CD4-positive, alpha-beta T cell treated with Interleukin-2 at 100 ng/mL for 4 hours (primary cell): ENCODE results near the gene SCARB1.

ENCODE experiments used
- DNase-seq: peaks from one replicate; pipeline ENCODE4 v3.0.0-alpha.2; 2020; ENCODE audit warnings: low spot score

The SCARB1 gene

DNA sequence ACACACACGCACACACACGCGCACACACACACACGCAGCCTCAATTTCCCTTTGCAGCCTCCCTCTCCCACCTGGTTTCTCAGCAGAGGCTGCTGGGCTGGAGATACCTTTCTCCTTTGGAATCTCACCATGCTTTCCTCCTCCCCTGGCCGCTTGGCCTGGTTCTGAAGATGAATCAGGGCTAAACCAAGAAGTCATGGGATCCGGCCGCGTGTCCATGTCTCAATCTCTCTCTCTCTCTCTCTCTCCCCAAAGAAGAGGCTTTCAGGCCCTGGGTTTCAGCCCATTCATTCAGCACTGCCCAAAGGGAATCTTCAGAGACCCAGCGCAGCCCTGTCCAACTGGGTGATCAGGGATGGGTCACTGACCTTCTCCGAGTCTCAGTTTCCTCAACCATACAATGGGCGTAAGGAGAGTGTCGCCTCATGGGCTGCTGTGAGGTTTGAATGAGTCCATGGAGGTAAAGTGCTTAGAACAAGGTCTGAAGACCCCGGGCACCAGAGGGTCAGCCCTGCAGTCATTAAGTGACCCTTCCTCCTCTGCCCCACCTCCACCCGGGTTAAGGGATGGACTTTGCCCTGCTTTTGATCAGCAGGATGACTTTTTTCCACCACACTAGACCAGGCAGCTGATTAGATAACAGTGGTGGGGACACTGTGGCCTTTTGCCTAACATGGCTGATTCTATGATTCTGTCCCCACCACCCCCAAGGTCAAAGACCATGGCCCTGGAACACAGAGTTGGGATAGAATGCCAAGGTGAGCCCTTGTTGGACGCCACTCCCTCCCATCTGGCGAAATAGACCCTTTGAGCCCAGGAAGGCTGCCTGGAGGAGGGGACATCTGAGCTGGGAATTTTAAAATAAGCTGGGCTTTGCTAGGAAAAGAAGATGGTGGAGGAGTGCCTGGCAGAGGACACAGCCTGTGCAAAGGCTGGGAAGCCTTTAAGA is 42.1 kb downstream of the SCARB1 start:
- no peak for DNase-seq

DNA sequence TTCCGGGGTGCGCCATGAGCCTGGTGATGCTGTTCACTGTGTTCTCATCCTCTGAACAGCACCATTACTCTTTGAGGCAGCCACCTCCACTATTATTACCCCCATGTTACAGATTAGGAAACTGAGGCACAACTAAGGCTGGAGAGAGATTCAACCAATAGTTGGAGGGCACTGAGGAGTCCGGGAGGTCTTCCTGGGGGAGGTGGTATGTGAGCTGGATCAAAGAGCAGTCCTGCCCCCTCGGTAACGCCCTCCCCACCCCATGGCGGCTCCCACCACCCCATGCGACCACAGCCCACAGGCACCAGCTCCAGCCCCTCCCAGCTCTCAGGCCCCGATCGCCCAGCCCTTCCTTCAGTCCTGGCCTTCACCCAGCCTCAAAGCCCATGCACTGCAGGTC is 43.5 kb downstream of the SCARB1 start:
- no peak for DNase-seq

DNA sequence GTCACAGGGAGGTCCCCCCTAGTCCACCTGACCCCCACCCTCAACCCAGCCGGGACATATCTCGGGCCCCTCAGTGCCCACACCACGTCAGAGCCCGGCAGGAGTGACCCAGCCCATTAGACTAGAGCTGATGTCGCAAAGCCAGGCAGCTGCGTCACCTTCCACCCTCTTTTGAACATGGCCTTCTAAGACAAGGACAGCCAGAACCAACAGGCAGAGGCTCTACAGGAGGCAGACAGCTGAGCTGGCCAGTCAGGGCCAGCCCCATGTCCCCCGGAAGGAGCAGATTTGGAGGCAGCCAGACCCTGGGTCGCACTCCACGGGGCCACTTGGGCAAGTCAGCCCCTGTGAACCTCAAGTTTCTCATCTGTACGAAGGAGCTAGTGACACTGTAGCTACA is 44.1 kb downstream of the SCARB1 start:
- no peak for DNase-seq

DNA sequence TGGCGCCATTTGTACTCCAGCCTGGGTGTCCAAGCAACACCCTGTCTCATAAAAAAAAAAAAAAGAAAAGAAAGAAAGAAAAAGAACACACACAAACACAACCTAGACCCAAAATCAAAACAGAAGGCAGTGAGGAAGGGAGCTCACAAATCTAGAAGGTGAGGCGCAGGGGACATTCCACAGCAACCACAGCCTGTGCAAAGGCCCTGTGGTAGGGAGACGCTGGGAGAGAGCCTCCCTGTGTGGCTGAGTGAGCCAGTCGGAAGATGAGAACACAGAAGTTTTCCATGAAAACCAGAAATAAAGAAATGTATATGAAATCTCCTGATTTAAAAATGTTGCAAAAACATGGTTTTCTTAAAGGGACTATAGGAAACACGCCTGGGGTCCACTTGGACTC is 44.6 kb downstream of the SCARB1 start:
- no peak for DNase-seq

DNA sequence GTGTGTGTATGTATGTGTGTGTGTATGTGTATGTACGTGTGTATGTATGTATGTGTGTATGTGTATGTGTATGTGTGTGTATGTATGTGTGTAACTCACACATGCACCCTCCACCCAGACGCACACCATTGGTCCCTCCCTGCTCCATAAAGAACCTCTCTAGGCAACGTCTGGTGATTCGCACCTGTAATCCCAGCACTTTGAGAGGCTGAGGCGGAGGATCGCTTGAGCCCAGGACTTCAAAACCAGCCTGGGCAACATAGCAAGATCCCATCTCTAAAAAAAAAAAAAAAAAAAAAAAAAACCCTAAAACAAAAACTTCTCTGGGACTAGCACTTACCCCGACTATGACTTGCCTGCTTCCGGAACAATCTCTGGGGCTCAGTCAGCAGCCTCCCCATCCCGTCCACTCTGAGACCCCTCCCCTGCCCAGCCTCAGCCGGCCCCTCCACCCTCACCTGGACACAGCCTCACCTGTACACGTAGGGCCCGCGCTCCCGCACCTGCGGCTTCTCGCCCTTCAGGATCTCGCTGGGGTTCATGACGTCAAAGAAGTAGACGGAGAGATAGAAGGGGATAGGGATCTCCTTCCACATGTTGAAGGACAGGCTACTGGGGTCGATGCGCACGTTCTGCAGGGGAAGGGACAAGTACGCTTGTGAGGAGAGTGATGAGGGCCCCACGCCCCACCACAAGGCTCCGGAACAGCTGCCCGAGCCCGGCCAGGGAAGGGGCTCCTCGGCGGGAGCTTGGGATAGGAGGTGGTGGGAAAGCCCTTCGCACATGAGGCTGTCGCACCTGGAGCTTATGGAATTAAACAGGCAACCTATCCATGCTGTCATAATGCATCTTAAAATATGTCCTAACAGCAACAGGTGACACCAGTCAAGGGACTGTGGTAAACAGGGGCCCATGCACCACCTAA is 46.3 kb downstream of the SCARB1 start:
- DNase-seq, result no peak

DNA sequence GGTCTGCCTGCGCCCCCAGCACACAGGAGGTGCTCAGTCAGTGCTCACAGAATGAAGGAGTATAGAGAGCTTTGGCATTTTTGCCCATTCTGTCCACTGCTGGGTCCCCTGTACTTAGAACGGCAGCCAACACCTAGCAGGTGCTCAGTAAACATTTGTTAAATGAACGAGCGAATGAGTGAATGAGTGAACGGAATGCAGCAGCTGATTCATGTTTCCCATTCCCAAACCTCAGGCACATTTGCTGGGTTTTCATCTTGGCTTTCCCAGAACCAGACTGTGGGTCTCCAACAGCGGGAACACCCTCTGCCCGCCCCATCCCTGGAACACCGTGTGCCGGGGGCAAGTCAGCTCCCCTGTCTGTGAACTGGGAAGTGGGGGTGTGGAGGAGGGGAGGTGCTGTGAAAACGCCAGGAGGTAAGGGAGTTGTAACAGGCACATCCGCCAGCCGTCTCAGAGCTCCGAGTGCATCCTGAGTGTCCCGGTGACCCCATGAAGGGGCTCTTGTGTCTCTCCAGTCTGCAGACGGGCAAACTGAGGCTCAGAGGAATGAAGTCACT is 47.3 kb downstream of the SCARB1 start:
- DNase-seq, result no peak

DNA sequence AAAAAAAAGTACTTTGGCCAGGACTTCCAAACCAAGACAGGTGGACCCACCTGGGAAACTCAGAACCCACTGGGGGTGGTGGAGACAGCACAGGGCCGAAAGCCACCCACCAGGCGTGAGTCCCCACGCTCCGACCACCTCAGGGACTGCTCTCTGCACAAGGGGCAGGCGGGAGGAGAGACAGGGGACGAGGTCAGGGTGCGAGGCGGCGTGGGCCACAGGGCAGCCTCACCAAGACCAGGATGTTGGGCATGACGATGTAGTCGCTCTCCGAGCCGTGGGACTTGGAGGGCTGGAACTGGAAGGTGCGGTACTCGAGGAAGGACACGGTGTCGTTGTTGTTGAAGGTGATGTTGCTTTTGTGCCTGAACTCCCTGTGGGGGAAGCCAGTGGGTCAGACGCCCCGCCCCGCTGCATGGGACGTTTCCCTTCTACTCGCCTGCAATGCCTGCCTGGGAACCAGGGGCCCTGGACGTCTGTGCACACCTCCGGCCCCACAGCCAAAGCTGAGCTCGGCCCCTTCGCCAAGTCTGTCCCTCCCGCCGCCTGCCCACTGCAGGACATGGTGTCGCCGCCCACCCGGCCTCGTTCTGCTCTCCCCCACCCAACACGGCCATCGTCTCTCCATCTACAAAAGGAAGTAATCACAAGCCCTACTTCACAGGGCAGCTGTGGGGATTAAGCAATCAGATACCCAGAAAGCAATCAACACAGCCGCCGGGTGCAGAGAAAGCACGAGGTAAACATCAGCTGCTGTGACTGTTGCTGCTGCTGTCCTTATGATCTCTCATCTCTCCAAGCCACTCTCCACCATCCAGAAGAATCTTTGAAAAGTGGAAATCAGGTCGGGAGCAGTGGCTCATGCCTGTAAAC is 48.7 kb downstream of the SCARB1 start:
- DNase-seq, result no peak

DNA sequence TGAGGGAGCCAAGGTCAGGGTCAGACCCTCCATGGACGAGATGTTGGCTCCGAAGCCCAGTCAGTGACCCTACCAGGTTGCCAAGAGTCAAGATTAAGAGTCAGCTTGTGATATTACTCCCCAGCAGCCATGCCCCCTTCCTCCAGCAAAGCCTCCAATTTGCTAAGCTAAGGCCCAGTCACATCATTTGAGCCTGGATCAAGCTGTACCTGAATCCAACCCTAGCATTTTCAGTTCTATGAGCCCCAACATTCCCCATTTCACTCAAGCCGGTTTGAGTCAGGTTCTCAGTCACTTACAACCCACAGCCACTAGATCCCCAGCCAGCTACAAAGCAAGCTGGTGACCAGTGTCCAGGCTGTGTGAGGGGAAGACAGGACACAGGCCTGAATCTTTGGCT is 49.9 kb downstream of the SCARB1 start:
- DNase-seq, result no peak

DNA sequence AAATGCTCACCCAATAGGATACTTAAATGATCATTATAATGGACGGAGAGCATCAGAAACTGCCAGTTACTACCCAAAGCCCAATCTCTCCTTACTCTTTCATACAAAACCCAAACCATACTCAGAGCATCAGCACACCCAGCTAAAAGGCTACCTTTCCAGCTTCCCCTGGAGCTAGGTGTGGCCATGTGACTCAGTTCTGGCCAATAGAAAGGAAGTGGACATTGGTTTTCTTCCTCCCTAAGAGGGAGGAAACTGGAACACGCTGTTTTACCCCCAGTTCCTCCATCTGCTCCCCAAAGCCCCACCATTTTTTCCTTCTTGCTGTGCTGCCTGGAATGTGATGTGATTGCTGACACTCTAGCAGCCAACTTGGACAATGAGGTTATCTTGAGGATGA is 50.7 kb downstream of the SCARB1 start:
- no peak for DNase-seq

DNA sequence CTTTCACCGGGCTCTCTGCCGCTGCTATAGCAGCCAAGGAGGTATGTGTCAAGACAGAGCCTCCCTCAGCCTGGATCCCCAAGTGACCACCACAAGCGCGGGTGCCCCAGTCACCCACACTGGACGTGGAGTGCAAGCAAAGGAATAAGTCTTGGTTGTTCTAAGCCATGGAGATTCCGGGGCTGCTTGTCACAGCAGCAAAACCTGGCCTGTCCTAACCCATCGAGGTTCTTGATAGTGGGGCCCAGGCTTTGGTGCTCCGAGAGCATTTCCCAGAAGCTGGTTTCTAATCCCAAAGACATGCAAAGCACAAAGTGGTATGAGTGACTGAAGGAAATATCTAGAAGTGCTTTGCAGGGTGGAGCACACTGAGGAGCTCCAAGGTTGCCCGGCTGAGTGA is 51.3 kb downstream of the SCARB1 start:
- no peak for DNase-seq

DNA sequence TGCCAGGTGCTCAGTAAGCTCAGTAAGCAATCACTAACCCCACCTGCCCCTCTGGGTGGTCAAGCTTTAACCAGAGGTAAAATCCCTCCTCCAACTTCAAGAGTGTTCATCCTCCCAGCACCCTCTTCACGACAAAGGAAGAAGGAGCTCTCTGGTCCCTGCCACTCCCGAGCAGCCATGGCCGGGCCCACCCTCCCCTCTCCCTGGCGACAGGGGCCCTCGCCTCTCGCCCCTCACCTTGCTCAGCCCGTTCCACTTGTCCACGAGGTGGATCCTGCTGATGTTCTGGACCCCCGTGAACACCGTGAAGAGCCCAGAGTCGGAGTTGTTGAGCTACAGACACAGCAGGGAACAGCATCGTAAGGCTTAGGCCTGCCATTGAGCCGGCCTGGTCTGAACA is 52.0 kb downstream of the SCARB1 start:
- no peak for DNase-seq

DNA sequence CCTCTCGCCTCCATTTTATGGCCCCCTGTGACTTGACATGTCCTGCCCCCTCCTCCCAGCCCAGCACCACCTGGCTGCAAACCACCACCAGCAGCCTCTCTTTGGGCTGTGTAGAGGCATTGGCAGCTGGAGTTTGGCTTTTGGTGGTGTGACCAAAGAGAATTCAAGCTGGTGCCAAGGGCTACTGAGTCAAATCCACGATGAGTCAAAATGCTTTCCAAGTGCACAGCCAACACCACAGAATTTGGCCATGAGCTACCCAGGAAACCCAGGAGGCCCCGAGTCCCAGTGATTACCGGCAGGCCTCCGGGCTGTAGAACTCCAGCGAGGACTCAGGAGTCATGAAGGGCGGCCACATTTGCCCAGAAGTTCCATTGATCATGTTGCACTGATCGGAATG is 53.8 kb downstream of the SCARB1 start:
- no peak for DNase-seq

DNA sequence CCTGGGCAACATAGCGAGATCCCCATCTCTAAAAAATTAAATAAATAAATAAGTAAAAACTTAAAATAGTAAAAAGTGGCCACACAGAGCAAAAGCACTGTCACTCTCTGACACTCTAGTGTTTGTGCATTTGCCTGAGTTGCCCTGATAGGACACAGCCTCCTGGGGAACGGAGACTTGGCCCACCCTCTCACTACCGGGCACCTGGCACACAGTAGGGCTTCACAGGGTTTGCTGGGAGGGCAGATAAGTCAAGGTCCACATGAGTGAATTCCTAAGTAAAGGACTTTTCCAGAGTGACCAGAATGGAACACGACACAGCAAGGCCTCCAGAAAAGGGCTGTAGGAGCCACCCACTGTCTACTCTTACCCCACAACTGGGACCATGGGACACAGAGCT is 54.3 kb downstream of the SCARB1 start:
- no peak for DNase-seq

DNA sequence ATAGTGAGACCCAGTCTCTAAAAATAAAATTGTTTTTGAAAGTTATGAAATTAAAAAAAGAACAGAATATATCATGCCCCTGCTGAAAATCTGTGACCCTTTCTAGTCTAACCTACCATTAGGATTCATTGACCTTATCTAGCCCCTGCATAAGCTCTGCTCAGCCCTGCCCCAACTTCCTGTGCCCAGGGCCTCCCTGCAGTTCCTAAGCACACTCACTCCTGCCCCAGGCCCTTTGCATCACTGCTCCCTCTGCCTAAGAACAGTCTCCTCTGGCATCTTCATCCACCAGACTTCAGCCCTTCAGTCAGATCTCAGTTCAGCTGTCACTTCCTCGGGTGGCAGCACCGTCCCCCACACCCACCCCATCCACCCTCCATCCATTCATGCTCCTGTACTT is 55.4 kb downstream of the SCARB1 start:
- DNase-seq, result no peak

DNA sequence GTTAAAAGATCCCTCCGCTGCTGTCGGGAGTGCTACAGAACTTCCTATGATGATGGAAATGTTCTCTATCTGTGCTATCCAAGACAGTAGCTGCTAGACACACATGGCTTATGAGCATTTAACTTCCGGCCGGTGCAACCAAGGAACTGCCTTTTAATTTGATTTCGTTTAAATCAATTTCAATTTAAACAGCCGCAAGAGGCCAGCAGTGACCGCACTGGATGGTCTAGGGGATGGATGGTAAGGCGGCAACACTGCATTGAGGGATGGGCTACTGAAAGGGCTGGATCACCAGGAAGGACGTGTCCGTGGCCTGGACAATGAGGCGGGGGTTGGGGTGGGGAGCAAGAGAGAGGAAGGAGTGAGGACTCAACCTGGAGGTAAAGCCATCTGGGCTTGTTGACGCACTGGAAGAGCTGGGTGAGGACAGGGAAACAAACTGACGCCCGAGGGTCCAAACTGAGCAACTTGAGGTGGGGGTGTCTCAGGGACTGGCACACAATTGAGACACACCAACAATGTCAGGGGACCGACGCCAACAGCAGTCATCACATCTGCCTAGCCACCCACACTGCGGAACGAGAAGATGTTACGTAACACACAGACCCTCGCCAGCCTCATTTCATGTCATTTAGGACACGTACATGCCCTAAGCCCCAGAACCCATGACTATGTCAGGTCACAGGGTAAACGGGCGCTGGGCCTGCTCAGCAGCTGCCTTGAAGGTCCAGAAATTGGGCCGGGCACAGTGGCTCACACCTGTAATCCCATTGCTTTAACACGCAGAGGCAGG is 57.6 kb downstream of the SCARB1 start:
- no peak for DNase-seq

DNA sequence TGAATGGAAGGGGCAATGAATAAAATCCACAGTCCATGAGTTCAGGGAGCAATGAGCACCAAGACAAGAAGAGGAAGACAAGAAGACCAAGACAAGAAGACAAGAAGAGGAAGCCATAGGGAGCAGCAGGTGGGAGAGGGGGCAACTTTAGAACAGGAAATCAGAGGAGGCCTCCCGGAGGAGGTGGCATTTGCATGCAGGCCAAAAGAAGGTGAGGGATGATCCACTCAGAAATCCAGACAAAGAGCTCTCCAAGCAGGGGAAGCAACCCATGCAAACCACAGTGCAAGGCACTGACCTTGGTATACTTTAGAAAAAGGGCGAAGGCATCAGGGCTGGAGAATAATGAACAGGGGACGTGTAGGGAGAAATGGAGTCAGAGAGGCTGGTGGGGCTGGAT is 58.6 kb downstream of the SCARB1 start:
- no peak for DNase-seq

DNA sequence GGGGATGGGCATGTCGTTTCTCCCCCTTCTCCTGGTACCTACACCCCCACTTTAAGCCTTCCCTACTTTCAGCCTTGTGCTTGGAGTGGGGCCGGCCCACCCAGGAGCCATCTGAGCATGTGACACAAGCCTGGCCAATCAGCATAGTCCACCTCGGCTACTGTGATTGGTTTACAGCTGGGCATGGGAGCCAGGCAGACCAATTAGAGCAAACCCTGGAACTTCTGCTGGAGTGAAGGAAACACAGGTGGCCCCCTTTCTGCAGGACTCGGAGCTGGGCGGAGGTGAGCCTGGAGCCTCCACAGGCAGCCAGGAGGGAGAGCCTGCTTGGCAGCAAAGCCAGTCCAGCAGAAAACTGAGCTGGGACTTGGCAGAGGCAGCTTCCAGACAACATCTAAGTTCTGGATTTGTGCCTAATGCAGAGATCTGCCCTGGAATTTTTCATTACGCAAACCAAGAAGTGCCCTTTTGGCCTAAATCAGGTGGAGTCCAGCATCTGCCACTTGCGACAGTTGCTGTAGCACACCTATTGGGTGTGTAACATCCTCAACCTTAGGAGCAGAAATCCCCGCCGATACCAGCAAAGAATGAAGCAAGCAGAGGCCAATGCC is 59.5 kb downstream of the SCARB1 start:
- DNase-seq, result no peak

DNA sequence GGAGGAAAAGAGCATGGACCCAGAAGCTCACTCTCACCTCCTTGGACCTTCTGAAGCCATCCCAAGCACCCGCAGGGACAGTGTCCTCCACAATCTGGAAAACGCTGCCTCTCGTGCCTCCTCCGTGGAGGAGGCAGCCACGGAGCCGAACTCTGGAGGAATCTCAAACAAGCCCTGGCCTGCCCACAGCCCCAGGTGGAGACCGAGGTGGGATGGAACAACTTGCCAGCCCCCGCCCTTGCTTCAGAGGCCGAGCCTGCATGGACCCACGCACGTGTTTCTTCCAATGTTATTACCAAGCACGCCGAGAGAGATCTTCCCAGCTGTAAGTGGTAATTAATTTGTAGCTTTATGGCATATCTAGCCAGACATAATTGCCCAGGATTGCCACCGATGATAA is 61.3 kb downstream of the SCARB1 start:
- no peak for DNase-seq

DNA sequence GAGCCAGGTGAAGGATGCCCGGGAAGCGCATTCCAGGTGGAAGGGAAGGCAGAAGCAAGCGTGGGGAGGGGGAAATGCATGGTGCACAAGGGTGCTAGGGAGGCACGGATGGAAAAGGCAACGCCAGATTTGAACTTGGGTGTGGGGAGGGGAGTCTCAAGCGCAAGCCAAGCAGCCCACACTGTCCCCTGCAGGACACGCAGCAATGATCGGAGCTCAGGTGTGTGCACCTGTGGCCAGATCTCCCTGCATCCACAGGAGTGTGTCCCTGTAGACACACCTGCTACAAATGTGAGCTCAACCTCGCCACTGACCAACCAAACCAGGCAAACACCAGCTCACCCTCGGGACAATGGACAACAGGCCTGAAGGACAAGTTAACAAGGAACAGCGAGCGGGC is 63.2 kb downstream of the SCARB1 start:
- DNase-seq, result no peak

DNA sequence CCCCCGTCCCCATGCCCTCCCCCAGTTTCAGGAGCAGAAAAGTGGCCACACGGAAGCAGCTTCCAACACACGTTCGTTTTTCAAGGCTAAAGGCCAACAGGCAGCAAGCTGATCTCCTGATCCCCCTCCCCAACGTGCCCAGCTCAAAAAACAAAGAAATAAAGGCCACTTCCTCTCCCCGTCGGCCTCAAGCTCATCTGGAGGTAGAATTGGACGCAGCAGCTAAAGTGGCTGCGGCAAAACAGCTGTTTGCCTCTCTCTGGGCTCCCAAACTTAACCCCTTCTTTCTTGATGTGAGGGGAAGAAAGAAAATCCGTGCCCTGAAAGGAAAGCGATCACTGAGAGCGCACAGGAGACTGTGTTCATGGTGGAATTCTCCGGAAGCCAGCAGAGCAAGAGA is 66.3 kb downstream of the SCARB1 start:
- DNase-seq, result no peak
